Panc1 (cell line): ENCODE results near the gene IL1A. TPM values are rescaled to one million over a fixed set of nuclear protein-coding genes. Genes with fewer than 3 reads are reported as not detected.

Experiments
- ATAC-seq: fragments of 200-7000 bp; cut with Tn5 transposase; 2 replicates; pipeline ENCODE4 v1.9.1; 2020; ENCODE audit warnings: mild to moderate bottlenecking, moderate library complexity
- BruUV-seq: library from RNA; stranded (reverse); fragments of 400-500 nt; replicated peaks from 2 replicates; lab custom pipeline; 2021; lab: Mats Ljungman, UMichigan
- CTCF ChIA-PET: fragments of 300-600 bp; sonication (Branson Sonifier 250); formaldehyde crosslinking; loops from one replicate; lab custom pipeline; 2022; ENCODE audit warnings: antibody characterized with exemption; lab: Charles Lee
- POLR2A ChIA-PET: fragments of 300-600 bp; sonication (Branson Sonifier 250); formaldehyde crosslinking; loops from one replicate; lab custom pipeline; 2022; ENCODE audit warnings: antibody characterized with exemption; lab: Charles Lee
- DNase-seq: peaks from one replicate; pipeline ENCODE4 v3.0.0-alpha.2; 2010; ENCODE audit warnings: low read depth, low spot score
- H3K27ac ChIP-seq: 2 replicates; pipeline ENCODE4 v1.5.1; 2011; ENCODE audit warnings: mild to moderate bottlenecking, low read length, inconsistent platforms
- H3K27me3 ChIP-seq: fragments of 200-500 bp; sonication (Bioruptor generic); 2 replicates; pipeline ENCODE4 v1.6.0; 2014; ENCODE audit warnings: low read length, inconsistent platforms; ENCODE audit not compliant: control insufficient read depth, insufficient read depth
- H3K36me3 ChIP-seq: fragments of 200-500 bp; sonication (Bioruptor generic); 2 replicates; pipeline ENCODE4 v1.5.1; 2014; ENCODE audit warnings: inconsistent platforms, mild to moderate bottlenecking, low read length, moderate library complexity; ENCODE audit not compliant: control insufficient read depth, insufficient read depth
- H3K4me1 ChIP-seq: 2 replicates; pipeline ENCODE4 v1.5.1; 2011; ENCODE audit warnings: inconsistent platforms, mild to moderate bottlenecking, low read length, moderate library complexity; ENCODE audit not compliant: control insufficient read depth, insufficient read depth
- H3K4me3 ChIP-seq, 2 experiments: 2 replicates each; pipeline ENCODE4 v1.5.1; 2011 to 2012; ENCODE audit warnings: low read depth in 2 of 2, low read length in 2 of 2, mild to moderate bottlenecking in 2 of 2, inconsistent platforms in 1 of 2, moderate library complexity in 1 of 2
- H3K9me3 ChIP-seq: fragments of 200-500 bp; sonication (Bioruptor generic); 2 replicates; pipeline ENCODE4 v1.5.1; 2014; ENCODE audit warnings: low read depth, mild to moderate bottlenecking, inconsistent platforms, low read length, moderate library complexity; ENCODE audit not compliant: control insufficient read depth, insufficient read depth
- POLR2AphosphoS5 ChIP-seq: IDR thresholded peaks from 2 replicates; pipeline ENCODE4 v1.6.1; 2012; ENCODE audit warnings: mild to moderate bottlenecking, low read depth, low read length, moderate library complexity
- SIN3A ChIP-seq: IDR thresholded peaks from 2 replicates; pipeline ENCODE4 v1.6.1; 2012; ENCODE audit warnings: low read depth, mild to moderate bottlenecking, low read length, moderate library complexity, borderline replicate concordance; ENCODE audit not compliant: insufficient read depth
- TCF7L2 ChIP-seq: IDR thresholded peaks from 2 replicates; pipeline ENCODE4 v1.6.1; 2011; ENCODE audit warnings: mild to moderate bottlenecking, low read depth, low read length, inconsistent platforms
- in situ Hi-C: cut with HindIII; loops from 2 replicates; pipeline ENCODE4 v1.10.0; 2016; ENCODE audit warnings: low sequenced_read_pairs, low pct_unique_long_range_greater_than_20kb
- intact Hi-C: fragments of 100-400 bp; cut with micrococcal nuclease; formaldehyde crosslinking; loops from one replicate; pipeline ENCODE4 v1.10.0; 2022; ENCODE audit not compliant: unreplicated experiment
- total RNA-seq: library from RNA; stranded (reverse); gene quantifications from one replicate; pipeline ENCODE4 v1.2.1, GENCODE V29; 2021; ENCODE audit not compliant: unreplicated experiment
- TF ChIP-seq, protein P1 (sequence below), 2 experiments: IDR thresholded peaks; 2 replicates each; pipeline ENCODE4 v1.6.1; 2011 to 2012; ENCODE audit warnings: low read depth in 2 of 2, control low read depth in 1 of 2, low read length in 1 of 2, mild to moderate bottlenecking in 1 of 2, moderate library complexity in 1 of 2; ENCODE audit not compliant: insufficient read depth in 1 of 2
- TF ChIP-seq, protein P2 (sequence below): fragments of 450-650 bp; IDR thresholded peaks from 2 replicates; pipeline ENCODE4 v1.5.1; 2017; ENCODE audit warnings: mild to moderate bottlenecking

IL1A gene
- total RNA-seq, 1 experiment from 2014 or later = not detected

DNA sequence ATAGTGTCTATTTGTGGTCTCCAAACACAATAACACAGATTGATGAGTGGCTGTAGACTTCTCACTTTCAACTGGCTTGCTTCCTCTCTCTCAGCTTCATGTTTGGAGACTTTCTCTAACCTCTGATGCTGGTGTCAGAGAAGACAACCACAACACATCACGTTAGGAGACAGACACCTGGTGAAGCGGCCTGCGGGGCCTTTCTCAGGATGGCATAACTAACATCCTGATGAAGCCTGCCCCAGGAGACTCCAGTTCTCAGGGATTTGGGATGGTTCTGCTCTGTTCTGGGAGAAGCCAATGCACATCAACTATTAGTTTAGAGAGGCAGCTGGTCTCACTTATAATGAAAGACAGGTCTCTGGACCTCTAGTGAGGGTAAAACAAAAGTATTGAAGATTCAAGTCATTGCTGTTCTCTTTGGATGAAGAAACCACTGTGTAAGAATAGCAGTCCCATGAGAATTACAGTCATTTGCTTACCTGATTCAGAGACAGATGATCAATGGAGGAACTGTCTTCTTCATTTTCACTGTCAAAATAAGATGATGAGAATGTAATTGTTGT is 2.0 kb downstream of the IL1A start:
- H3K4me1 ChIP-seq = no peaks in the 10 kb centered on the region
- H3K4me3 ChIP-seq = no peak overlapping the region
- TF ChIP-seq, protein P1, sequence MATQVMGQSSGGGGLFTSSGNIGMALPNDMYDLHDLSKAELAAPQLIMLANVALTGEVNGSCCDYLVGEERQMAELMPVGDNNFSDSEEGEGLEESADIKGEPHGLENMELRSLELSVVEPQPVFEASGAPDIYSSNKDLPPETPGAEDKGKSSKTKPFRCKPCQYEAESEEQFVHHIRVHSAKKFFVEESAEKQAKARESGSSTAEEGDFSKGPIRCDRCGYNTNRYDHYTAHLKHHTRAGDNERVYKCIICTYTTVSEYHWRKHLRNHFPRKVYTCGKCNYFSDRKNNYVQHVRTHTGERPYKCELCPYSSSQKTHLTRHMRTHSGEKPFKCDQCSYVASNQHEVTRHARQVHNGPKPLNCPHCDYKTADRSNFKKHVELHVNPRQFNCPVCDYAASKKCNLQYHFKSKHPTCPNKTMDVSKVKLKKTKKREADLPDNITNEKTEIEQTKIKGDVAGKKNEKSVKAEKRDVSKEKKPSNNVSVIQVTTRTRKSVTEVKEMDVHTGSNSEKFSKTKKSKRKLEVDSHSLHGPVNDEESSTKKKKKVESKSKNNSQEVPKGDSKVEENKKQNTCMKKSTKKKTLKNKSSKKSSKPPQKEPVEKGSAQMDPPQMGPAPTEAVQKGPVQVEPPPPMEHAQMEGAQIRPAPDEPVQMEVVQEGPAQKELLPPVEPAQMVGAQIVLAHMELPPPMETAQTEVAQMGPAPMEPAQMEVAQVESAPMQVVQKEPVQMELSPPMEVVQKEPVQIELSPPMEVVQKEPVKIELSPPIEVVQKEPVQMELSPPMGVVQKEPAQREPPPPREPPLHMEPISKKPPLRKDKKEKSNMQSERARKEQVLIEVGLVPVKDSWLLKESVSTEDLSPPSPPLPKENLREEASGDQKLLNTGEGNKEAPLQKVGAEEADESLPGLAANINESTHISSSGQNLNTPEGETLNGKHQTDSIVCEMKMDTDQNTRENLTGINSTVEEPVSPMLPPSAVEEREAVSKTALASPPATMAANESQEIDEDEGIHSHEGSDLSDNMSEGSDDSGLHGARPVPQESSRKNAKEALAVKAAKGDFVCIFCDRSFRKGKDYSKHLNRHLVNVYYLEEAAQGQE (IDR thresholded peaks at IDR 0.05; ENCODE audit: insufficient read depth in 1 of 2, low read depth in 2 of 2, low read length in 1 of 2) = no peak
- no peak for TF ChIP-seq POLR2AphosphoS5
- no peak for TF ChIP-seq SIN3A
- TF ChIP-seq, protein P2, sequence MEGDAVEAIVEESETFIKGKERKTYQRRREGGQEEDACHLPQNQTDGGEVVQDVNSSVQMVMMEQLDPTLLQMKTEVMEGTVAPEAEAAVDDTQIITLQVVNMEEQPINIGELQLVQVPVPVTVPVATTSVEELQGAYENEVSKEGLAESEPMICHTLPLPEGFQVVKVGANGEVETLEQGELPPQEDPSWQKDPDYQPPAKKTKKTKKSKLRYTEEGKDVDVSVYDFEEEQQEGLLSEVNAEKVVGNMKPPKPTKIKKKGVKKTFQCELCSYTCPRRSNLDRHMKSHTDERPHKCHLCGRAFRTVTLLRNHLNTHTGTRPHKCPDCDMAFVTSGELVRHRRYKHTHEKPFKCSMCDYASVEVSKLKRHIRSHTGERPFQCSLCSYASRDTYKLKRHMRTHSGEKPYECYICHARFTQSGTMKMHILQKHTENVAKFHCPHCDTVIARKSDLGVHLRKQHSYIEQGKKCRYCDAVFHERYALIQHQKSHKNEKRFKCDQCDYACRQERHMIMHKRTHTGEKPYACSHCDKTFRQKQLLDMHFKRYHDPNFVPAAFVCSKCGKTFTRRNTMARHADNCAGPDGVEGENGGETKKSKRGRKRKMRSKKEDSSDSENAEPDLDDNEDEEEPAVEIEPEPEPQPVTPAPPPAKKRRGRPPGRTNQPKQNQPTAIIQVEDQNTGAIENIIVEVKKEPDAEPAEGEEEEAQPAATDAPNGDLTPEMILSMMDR = no peak
- TF ChIP-seq TCF7L2 = no peak
- POLR2A ChIA-PET = no interaction called here
- H3K36me3 ChIP-seq = no peaks in the 10 kb centered on the region
- no peak overlapping the region for H3K27ac ChIP-seq
- intact Hi-C loops (no loop called here), in situ Hi-C loops (no loop called here)
- no peaks in the 10 kb centered on the region; the same call in 1 of the 2 replicates for H3K27me3 ChIP-seq
- BruUV-seq = no TSS peak
- CTCF ChIA-PET = no interaction called here
- no peaks in the 10 kb centered on the region for H3K9me3 ChIP-seq
- ATAC-seq (no peak), DNase-seq (no peak)

DNA sequence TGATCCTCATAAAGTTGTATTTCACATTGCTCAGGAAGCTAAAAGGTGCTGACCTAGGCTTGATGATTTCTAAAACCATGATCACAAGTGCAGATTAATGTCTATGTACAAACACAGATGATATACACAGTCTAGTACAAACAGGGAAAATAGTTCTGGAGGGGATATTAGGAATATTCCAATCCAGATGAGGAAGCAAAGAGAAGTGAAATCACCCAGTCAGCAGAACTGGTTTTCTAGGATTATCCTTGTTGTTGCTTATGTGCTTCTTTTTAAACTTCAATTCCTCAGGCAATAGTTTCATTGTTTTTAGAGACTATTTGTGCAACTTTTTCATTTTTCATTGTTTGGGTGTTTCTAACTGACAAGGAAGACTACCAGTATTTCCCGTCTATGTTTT is 4.7 kb downstream of the IL1A start:
- no peak overlapping the region for H3K27ac ChIP-seq
- POLR2A ChIA-PET = no interaction called here
- no TSS peak for BruUV-seq

More for the DNA sequence above, 4.7 kb downstream of the IL1A start:
- H3K27me3 ChIP-seq = no peaks in the 10 kb centered on the region; the same call in 1 of the 2 replicates
- intact Hi-C loops (no loop called here), in situ Hi-C loops (no loop called here)
- H3K4me1 ChIP-seq = no peaks in the 10 kb centered on the region
- CTCF ChIA-PET = no interaction called here
- no peak for TF ChIP-seq TCF7L2
- TF ChIP-seq SIN3A = no peak
- TF ChIP-seq, protein P2 = no peak
- TF ChIP-seq, protein P1 (IDR thresholded peaks at IDR 0.05; ENCODE audit: insufficient read depth in 1 of 2, low read depth in 2 of 2, low read length in 1 of 2) = no peak
- TF ChIP-seq POLR2AphosphoS5 = no peak
- no peaks in the 10 kb centered on the region for H3K36me3 ChIP-seq
- H3K4me3 ChIP-seq = no peak overlapping the region
- no peak for DNase-seq
- ATAC-seq = no peak
- no peaks in the 10 kb centered on the region for H3K9me3 ChIP-seq
